GM18505 (cell line): Measurements from ENCODE around the gene CFAP97D2.
"Not testable (repeated sequence)": the region's sequence is repeated elsewhere in the genome, so short reads cannot be mapped to it uniquely, and the experiment has no call there.

Source experiments
- ATAC-seq: cut with Tn5 transposase; IDR thresholded peaks from one replicate; pipeline ENCODE4 v1.9.1; 2021; ENCODE audit not compliant: unreplicated experiment
- POLR2A ChIP-seq: IDR thresholded peaks from 4 replicates; pipeline ENCODE4 v1.6.1; 2011; ENCODE audit warnings: borderline replicate concordance; ENCODE audit not compliant: insufficient read depth, insufficient read length; ENCODE audit errors: extremely low read depth

Gene CFAP97D2

GRCh38 chr13:114174529-114174961 lies 4.5 kb upstream of the CFAP97D2 start:
- no peak for TF ChIP-seq POLR2A
- no peak for ATAC-seq

- not testable (repeated sequence) for ATAC-seq
Measured at GRCh38 chr13:114176359-114176902, 2.6 kb upstream of the CFAP97D2 start.

- no peak for TF ChIP-seq POLR2A
- ATAC-seq: no peak
Measured at GRCh38 chr13:114177245-114178010, 1.6 kb upstream of the CFAP97D2 start.

- TF ChIP-seq POLR2A: no peak
- ATAC-seq: no peak
Measured at GRCh38 chr13:114185182-114185971, 6.3 kb downstream of the CFAP97D2 start.

- ATAC-seq: no peak
- no peak for TF ChIP-seq POLR2A
Measured at GRCh38 chr13:114194853-114195252, 15.8 kb downstream of the CFAP97D2 start.

- TF ChIP-seq POLR2A: no peak
- no peak for ATAC-seq
Measured at GRCh38 chr13:114196629-114197028, 17.6 kb downstream of the CFAP97D2 start.

GRCh38 chr13:114198556-114198955 lies 19.5 kb downstream of the CFAP97D2 start:
- TF ChIP-seq POLR2A: no peak
- ATAC-seq: no peak

GRCh38 chr13:114199526-114199925 lies 20.5 kb downstream of the CFAP97D2 start:
- not testable (repeated sequence) for ATAC-seq

- TF ChIP-seq POLR2A: no peak
- ATAC-seq: no peak
Measured at GRCh38 chr13:114199954-114200353, 20.9 kb downstream of the CFAP97D2 start.

GRCh38 chr13:114200399-114200911 lies 21.4 kb downstream of the CFAP97D2 start:
- no peak for ATAC-seq
- TF ChIP-seq POLR2A: no peak

- TF ChIP-seq POLR2A: no peak
- ATAC-seq: no peak
Measured at GRCh38 chr13:114202581-114202980, 23.5 kb downstream of the CFAP97D2 start.

GRCh38 chr13:114203536-114203935 lies 24.5 kb downstream of the CFAP97D2 start:
- no peak for ATAC-seq
- no peak for TF ChIP-seq POLR2A

- TF ChIP-seq POLR2A: no peak
- no peak for ATAC-seq
Measured at GRCh38 chr13:114204894-114205293, 25.8 kb downstream of the CFAP97D2 start.

GRCh38 chr13:114208134-114208533 lies 29.1 kb downstream of the CFAP97D2 start:
- no peak for TF ChIP-seq POLR2A
- ATAC-seq: no peak
